HepG2 (cell line): ENCODE measurements around the gene LAMB2. TPM values are rescaled to one million over a fixed set of nuclear protein-coding genes. Genes with fewer than 3 reads are reported as not detected.
A peak's percentile ranks its signal among the peaks of the same experiment; 100 is the strongest.

Source experiments
- ATAC-seq: fragments of 200-7000 bp; cut with Tn5 transposase; 3 replicates; pipeline ENCODE4 v1.9.1; 2020; ENCODE audit warnings: mild to moderate bottlenecking, moderate library complexity
- BruUV-seq: library from RNA; stranded (reverse); fragments of 400-500 nt; replicated peaks from 2 replicates; lab custom pipeline; 2021; lab: Mats Ljungman, UMichigan
- CTCF ChIA-PET: fragments of 300-600 bp; formaldehyde crosslinking; extraction: SDS; loops from one replicate; lab custom pipeline; 2021; ENCODE audit warnings: low total read pairs, inconsistent platforms, low intra/inter-chr PET ratio; lab: Yijun Ruan, JAX
- POLR2A ChIA-PET: fragments of 350-600 bp; sonication (Branson Sonifier 250); formaldehyde crosslinking; loops from one replicate; lab custom pipeline; 2020; ENCODE audit warnings: antibody characterized with exemption, inconsistent platforms; lab: Yijun Ruan, JAX
- DNase-seq: peaks from one replicate; pipeline ENCODE4 v3.0.0-alpha.2; 2015; ENCODE audit warnings: low spot score
- FAIRE-seq: peaks from 3 replicates; lab custom pipeline; 2011; peaks lifted over from hg19 to GRCh38; lab: Jason Lieb, UNC
- H2AFZ ChIP-seq: one replicate; pipeline ENCODE4 v1.6.1; 2011; ENCODE audit warnings: low read length, inconsistent platforms
- H3K27ac ChIP-seq: fragments of 300-600 bp; 3 replicates; pipeline ENCODE4 v1.8.0; 2011; ENCODE audit warnings: mixed run types, mild to moderate bottlenecking, mixed read lengths, low read length, inconsistent platforms; ENCODE audit not compliant: insufficient read depth; ENCODE audit errors: extremely low read length
- H3K27me3 ChIP-seq, 2 experiments: fragments of 200-600 bp in 1 of 2; 2 replicates in 1 of 2; 3 replicates in 1 of 2; pipeline versions ENCODE4 v1.6.0 to v1.8.0; 2011; ENCODE audit warnings: low read length in 2 of 2, mild to moderate bottlenecking in 2 of 2, moderate library complexity in 2 of 2, inconsistent platforms in 1 of 2; ENCODE audit not compliant: insufficient read depth in 2 of 2, control insufficient read depth in 1 of 2
- H3K36me3 ChIP-seq, 2 experiments: fragments of 200-600 bp in 1 of 2; replicated peaks in 1 of 2; 2 replicates in 1 of 2; 3 replicates in 1 of 2; pipeline versions ENCODE4 v1.5.1 to v1.8.0; 2011; ENCODE audit warnings: low read length in 2 of 2, inconsistent platforms in 1 of 2; ENCODE audit not compliant: insufficient read depth in 2 of 2, control insufficient read depth in 1 of 2
- H3K4me1 ChIP-seq: 2 replicates; pipeline ENCODE4 v1.5.1; 2012; ENCODE audit warnings: low read length, inconsistent platforms; ENCODE audit not compliant: insufficient read depth
- H3K4me2 ChIP-seq: 2 replicates; pipeline ENCODE4 v1.6.0; 2011; ENCODE audit warnings: low read depth, low read length, inconsistent platforms
- H3K4me3 ChIP-seq, 3 experiments: fragments of 200-600 bp in 1 of 3; sonication (generic), shearing (Covaris generic) in 1 of 3; replicated peaks in 1 of 3; 2 replicates each; pipeline ENCODE4 v1.5.1; 2011 to 2016; ENCODE audit warnings: low read length in 3 of 3, inconsistent platforms in 2 of 3, low read depth in 2 of 3, mild to moderate bottlenecking in 2 of 3, control low read depth in 1 of 3, mixed read lengths in 1 of 3; ENCODE audit not compliant: insufficient read depth in 1 of 3
- H3K79me2 ChIP-seq: one replicate; pipeline ENCODE4 v1.6.1; 2011; ENCODE audit warnings: low read length, inconsistent platforms; ENCODE audit not compliant: insufficient read depth
- H3K9ac ChIP-seq: 2 replicates; pipeline ENCODE4 v1.6.0; 2011; ENCODE audit warnings: mild to moderate bottlenecking, low read depth, low read length, inconsistent platforms; ENCODE audit not compliant: insufficient read depth
- H3K9me3 ChIP-seq: 2 replicates; pipeline ENCODE4 v1.5.1; 2012; ENCODE audit warnings: mild to moderate bottlenecking, low read length
- H4K20me1 ChIP-seq: 2 replicates; pipeline ENCODE4 v1.6.0; 2011; ENCODE audit warnings: inconsistent platforms, mild to moderate bottlenecking, low read length, moderate library complexity; ENCODE audit not compliant: insufficient read depth
- DMTF1 ChIP-seq: sonication (generic); formaldehyde crosslinking; IDR thresholded peaks from 2 replicates; pipeline ENCODE4 v1.4.0; 2020; ENCODE audit warnings: mild to moderate bottlenecking, missing genetic modification reagents
- EP300 ChIP-seq, 3 experiments: sonication (generic) in 1 of 3; formaldehyde crosslinking in 1 of 3; IDR thresholded peaks; 2 replicates each; pipeline versions ENCODE4 v1.5.1 to v1.6.1; 2011 to 2020; ENCODE audit warnings: low read depth in 2 of 3, low read length in 2 of 3, borderline replicate concordance in 1 of 3, improper control_type of control experiment in 1 of 3, mild to moderate bottlenecking in 1 of 3, missing genetic modification reagents in 1 of 3, moderate library complexity in 1 of 3
- MAFG ChIP-seq: sonication (generic); formaldehyde crosslinking; IDR thresholded peaks from 2 replicates; pipeline ENCODE4 v1.5.1; 2020; ENCODE audit warnings: mild to moderate bottlenecking, missing genetic modification reagents
- MAZ ChIP-seq, 2 experiments: sonication (generic) in 1 of 2; formaldehyde crosslinking in 1 of 2; IDR thresholded peaks; 2 replicates each; pipeline versions ENCODE4 v1.5.0 to v1.6.1; 2012 to 2020; ENCODE audit warnings: low read depth in 2 of 2, mild to moderate bottlenecking in 2 of 2, borderline replicate concordance in 1 of 2, improper control_type of control experiment in 1 of 2, low read length in 1 of 2, missing genetic modification reagents in 1 of 2, moderate library complexity in 1 of 2
- NR2F1 ChIP-seq, 2 experiments: fragments of 450-650 bp in 1 of 2; formaldehyde crosslinking in 1 of 2; IDR thresholded peaks; 2 replicates each; pipeline versions ENCODE4 v1.5.0 to v1.6.1; 2016 to 2020; ENCODE audit warnings: mild to moderate bottlenecking in 1 of 2, missing compliant biosample characterization in 1 of 2, missing genetic modification reagents in 1 of 2, moderate library complexity in 1 of 2
- RAD21 ChIP-seq: fragments of 450-650 bp; formaldehyde crosslinking; IDR thresholded peaks from 2 replicates; pipeline ENCODE4 v1.5.0; 2020; ENCODE audit warnings: mild to moderate bottlenecking
- SKIL ChIP-seq: sonication (generic); formaldehyde crosslinking; IDR thresholded peaks from 2 replicates; pipeline ENCODE4 v1.8.0; 2022; ENCODE audit warnings: missing genetic modification reagents, mild to moderate bottlenecking, moderate library complexity, borderline replicate concordance
- THYN1 ChIP-seq: sonication (generic); formaldehyde crosslinking; IDR thresholded peaks from 2 replicates; pipeline ENCODE4 v1.8.1; 2023; ENCODE audit warnings: low read depth, mild to moderate bottlenecking, moderate library complexity, missing genetic modification reagents, borderline replicate concordance
- ZBTB38 ChIP-seq: sonication (generic); formaldehyde crosslinking; IDR thresholded peaks from 2 replicates; pipeline ENCODE4 v1.5.1; 2020; ENCODE audit warnings: mild to moderate bottlenecking, missing genetic modification reagents
- ZNF136 ChIP-seq: sonication (generic); formaldehyde crosslinking; IDR thresholded peaks from 2 replicates; pipeline ENCODE4 v1.8.1; 2022; ENCODE audit warnings: low read depth, mild to moderate bottlenecking, moderate library complexity, missing genetic modification reagents
- ZNF335 ChIP-seq: sonication (generic); formaldehyde crosslinking; IDR thresholded peaks from 2 replicates; pipeline ENCODE4 v1.4.0; 2020; ENCODE audit warnings: missing genetic modification reagents
- ZNF441 ChIP-seq: sonication (generic); formaldehyde crosslinking; IDR thresholded peaks from 2 replicates; pipeline ENCODE4 v1.7.0; 2021; ENCODE audit warnings: missing genetic modification reagents, borderline replicate concordance
- ZNF501 ChIP-seq: sonication (generic); formaldehyde crosslinking; IDR thresholded peaks from 2 replicates; pipeline ENCODE4 v1.5.1; 2020; ENCODE audit warnings: mild to moderate bottlenecking, moderate library complexity, missing genetic modification reagents
- ZNF615 ChIP-seq: sonication (generic); formaldehyde crosslinking; IDR thresholded peaks from 2 replicates; pipeline ENCODE4 v1.5.0; 2020; ENCODE audit warnings: mild to moderate bottlenecking, missing genetic modification reagents, borderline replicate concordance
- ZNF878 ChIP-seq: sonication (generic); formaldehyde crosslinking; IDR thresholded peaks from 2 replicates; pipeline ENCODE4 v1.8.1; 2023; ENCODE audit warnings: mild to moderate bottlenecking, missing genetic modification reagents, moderate library complexity
- WGBS: methylation state at CpG from one replicate; pipeline ENCODE4 v1.1.6; 2017; ENCODE audit warnings: low lambda C conversion rate; 5-methylcytosine and 5-hydroxymethylcytosine counted together
- in situ Hi-C: cut with HindIII; loops from 2 replicates; pipeline ENCODE4 v1.10.0; 2017; ENCODE audit warnings: low pct_unique_long_range_greater_than_20kb; ENCODE audit not compliant: extremely low pct_ligation_motif_present
- intact Hi-C: fragments of 100-400 bp; cut with micrococcal nuclease; formaldehyde crosslinking; loops from one replicate; pipeline ENCODE4 v1.10.0; 2022; ENCODE audit not compliant: unreplicated experiment
- polyA plus RNA-seq, 8 experiments: library from polyadenylated mRNA; depleted of rRNA in 3 of 8; stranded (reverse) in 7 of 8; unstranded in 1 of 8; fragments of >200 nt; fragmentation: Illumina TruSeq in 4 of 8; extraction: Trizol in 4 of 8; gene quantifications; 2 replicates each; pipeline versions ENCODE4 v1.2.1 to v1.2.3, GENCODE V29; 2011 to 2016; ENCODE audit warnings: low read depth in 4 of 8, missing spikeins in 1 of 8, mixed read lengths in 1 of 8; ENCODE audit not compliant: insufficient read depth in 1 of 8
- total RNA-seq, 5 experiments: library from RNA; depleted of rRNA; stranded (reverse); fragments of >200 nt; fragmentation: Illumina TruSeq; extraction: Trizol; gene quantifications; 2 replicates each; pipeline ENCODE4 v1.2.3, GENCODE V29; 2016; ENCODE audit warnings: low read depth in 1 of 5

The LAMB2 gene
- total and polyA plus RNA-seq, 2 of the 13 experiments (the other 11 are each of a cell fraction or from before 2014, with no cell fraction given), result 208 to 443 TPM

GRCh38 chr3:49122022-49122421 lies 10.8 kb downstream of the LAMB2 start (continued):
- TF ChIP-seq ZNF441 (CRISPR knock-in tag) (no peak), EP300 (IDR thresholded peaks at IDR 0.05; ENCODE audit: low read depth in 2 of 2, low read length in 2 of 2) (no peak), EP300 (CRISPR knock-in tag; IDR thresholded peaks at IDR 0.05; ENCODE audit: borderline replicate concordance) (no peak), THYN1 (CRISPR knock-in tag) (no peak), RAD21 (no peak), MAFG (no peak), ZNF615 (no peak), ZNF878 (no peak), NR2F1 (CRISPR knock-in tag; IDR thresholded peaks at IDR 0.05) (no peak), DMTF1 (CRISPR knock-in tag) (no peak)

- H3K36me3 ChIP-seq, result peaks cover 27 to 51% of the 10 kb centered on the region in 2 experiments
- 93% methylated on average over 8 of the region's 17 CpGs for WGBS
- ChIA-PET CTCF (no interaction called here), POLR2A (interaction anchor here (0.9 to 4.3 kb wide), 15 partner anchors 10 to 681 kb away, joined by 3 to 110 read pairs (median 6); partner anchors contain the start of genes CCDC51, GPX1, IMPDH2 and LAMB2)
- peaks cover 19% of the 10 kb centered on the region for H3K4me1 ChIP-seq
- H3K79me2 ChIP-seq, result peaks cover 14% of the 10 kb centered on the region
- TF ChIP-seq ZNF136 (CRISPR knock-in tag), result 0 out of 2 replicates have a peak, but pooled peaks have one; percentile 10
- TF ChIP-seq ZNF501, result 0 out of 2 replicates have a peak, but pooled peaks have one; percentile 34
- TF ChIP-seq ZBTB38, result peak; percentile 5; the same call in 1 of the 2 replicates
- TF ChIP-seq ZNF335, result no peak
- 0 out of 2 replicates have a peak, but pooled peaks have one; percentile 28 for TF ChIP-seq SKIL (CRISPR knock-in tag)
- TF ChIP-seq MAZ (IDR thresholded peaks at IDR 0.05; ENCODE audit: borderline replicate concordance, low read depth, low read length), result 0 out of 2 replicates have a peak, but pooled peaks have one; percentile 2
- no peak for TF ChIP-seq MAZ (CRISPR knock-in tag; IDR thresholded peaks at IDR 0.05; ENCODE audit: low read depth)
- no peaks in the 10 kb centered on the region; a peak in 1 of 5 replicates for H3K27me3 ChIP-seq
- no peak; the same call in 2 of the 3 replicates for ATAC-seq
- H3K9me3 ChIP-seq, result no peaks in the 10 kb centered on the region
- no peak for DNase-seq
- no TSS peak for BruUV-seq
- in situ Hi-C loops, result no loop called here
- intact Hi-C loops, result loop anchor here (2.0 kb wide), 1 partner anchor 16 kb away; the partner anchor contains the start of gene QARS1
- H3K27ac ChIP-seq, result peak overlapping the region; percentile 84
- no peak overlapping the region for H2AFZ ChIP-seq
- peak overlapping the region; percentile 97 for H3K9ac ChIP-seq
- peak overlapping the region; percentile 22 to 100 (median 95); a peak in 4 of 6 replicates for H3K4me3 ChIP-seq
- no peaks in the 10 kb centered on the region for H4K20me1 ChIP-seq
- H3K4me2 ChIP-seq, result peak overlapping the region; percentile 96
- no peak for FAIRE-seq
Observed at GRCh38 chr3:49121132-49121736, 11.6 kb downstream of the LAMB2 start.
